DOHH2 (cell line): ENCODE results near the gene SYNE1.

ENCODE experiments used
- CTCF ChIP-seq: fragments of 200-600 bp; sonication (generic); IDR thresholded peaks from one replicate; pipeline ENCODE4 v1.5.1; 2014; ENCODE audit warnings: antibody characterized with exemption, mild to moderate bottlenecking, low read depth, low read length; ENCODE audit not compliant: poor library complexity, severe bottlenecking
- EZH2phosphoT487 ChIP-seq: fragments of 200-600 bp; sonication (generic); IDR thresholded peaks from 2 replicates; pipeline ENCODE4 v1.6.1; 2017; ENCODE audit warnings: borderline replicate concordance, mild to moderate bottlenecking, antibody characterized with exemption, low read length, moderate library complexity, mixed read lengths

- TF ChIP-seq CTCF (no peak), EZH2phosphoT487 (no peak)
Measured at GRCh38 chr6:152420696-152421095, 216.5 kb downstream of the SYNE1 start.
